NOMO-1 treated with dmso at 0.1 percent for 144 hours (cell line): Measurements from ENCODE around the gene PIGW.

ENCODE experiments used
- DNase-seq: peaks from one replicate; lab custom pipeline; 2025; ENCODE audit not compliant: unreplicated experiment; lab: John Stamatoyannopoulos, UW

PIGW gene

DNA sequence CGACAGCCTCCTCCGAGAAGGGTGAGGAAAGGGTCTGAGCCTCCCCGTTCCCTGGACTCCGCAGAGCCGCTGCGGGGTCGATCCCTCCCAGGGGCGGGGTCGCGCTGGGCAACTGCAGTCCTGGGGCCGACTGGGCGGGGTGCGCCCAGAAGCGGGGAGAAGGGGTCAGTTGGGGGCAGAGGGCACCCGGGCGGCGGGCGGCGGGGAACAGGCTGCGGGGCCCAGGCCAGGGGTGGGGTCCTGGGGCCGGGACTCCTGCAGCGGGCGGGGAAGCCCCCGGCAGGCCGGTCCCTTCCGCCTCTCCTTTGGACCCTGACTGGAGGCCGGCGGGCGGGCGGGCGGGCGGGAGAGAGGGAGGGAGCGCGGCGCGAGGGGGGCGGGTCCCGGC lies 10.3 kb downstream of the PIGW start:
- DNase-seq: no peak

DNA sequence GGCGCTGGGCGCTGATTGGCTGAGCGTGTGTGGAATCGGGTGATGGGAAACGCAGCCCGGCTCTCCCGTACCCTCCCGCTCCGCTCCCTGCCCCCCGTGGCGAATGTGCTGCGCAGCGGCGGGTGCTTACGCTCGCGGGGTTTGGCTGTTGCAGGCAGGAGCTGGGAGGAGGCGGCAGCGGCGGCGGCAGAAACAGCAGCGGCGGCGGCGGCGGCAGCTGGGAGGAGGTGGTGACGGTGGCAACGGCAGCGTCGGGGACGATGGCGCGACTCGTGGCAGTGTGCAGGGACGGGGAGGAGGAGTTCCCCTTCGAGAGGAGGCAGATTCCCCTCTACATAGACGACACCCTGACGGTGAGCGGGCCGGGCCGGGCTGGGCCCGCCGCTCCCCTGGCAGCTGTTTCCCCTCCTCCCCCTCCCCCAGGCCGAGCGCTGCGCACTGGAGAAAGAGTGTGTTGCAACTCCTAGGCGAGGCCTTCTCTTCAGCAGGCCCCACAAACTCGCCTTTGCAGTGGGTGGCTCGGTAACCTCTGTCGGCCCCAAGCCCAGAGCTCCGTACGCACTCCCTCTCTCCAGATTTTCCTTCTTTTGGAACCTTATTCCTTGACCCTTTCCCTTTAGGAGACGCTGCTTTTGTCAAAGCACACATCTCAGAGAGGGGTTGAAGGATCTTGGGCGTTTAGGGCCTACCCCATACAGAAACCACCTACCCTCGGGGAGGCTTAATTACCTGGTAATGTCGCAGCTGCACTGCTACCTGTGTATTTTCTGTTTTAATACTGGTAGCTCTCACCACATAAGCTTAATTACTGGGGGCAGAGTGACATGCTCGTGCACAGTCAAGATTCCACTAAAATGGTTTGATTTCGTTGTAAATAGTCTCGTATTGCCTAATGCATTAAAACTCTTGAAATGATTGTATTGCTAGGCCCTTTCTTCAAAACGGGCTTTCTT lies 11.0 kb downstream of the PIGW start:
- peak; percentile 93 for DNase-seq

DNA sequence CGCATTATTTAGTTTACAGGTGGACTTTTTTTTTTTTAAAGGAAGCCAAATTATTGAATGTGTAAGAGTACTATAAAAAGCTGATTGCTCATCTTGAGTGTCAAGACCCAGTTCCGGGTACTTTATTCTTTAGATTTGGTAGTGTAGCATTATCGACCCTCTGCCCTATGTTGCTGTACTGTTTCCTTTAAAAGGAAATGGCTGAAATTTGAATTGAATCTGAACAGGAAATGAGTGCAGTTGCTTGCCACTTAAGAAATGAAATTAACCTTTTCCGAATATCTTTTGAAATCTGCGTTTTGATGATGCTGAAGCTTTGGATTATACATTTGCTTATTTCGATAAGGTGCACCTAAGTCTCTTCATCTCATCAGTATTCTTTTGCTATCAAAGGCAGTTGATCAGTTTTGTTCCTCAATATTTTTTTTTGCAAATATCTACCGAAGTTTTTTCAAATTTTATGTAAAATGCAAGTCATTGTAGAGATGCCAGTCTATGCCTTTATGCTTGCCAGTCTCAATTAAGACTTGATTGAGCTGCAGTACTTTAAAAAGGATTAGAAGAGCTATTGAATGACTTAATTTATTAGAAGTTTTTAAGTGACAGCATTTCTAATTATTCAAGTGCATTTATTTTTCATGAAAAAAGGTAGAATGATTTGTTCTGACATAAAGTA lies 11.8 kb downstream of the PIGW start:
- DNase-seq: no peak

DNA sequence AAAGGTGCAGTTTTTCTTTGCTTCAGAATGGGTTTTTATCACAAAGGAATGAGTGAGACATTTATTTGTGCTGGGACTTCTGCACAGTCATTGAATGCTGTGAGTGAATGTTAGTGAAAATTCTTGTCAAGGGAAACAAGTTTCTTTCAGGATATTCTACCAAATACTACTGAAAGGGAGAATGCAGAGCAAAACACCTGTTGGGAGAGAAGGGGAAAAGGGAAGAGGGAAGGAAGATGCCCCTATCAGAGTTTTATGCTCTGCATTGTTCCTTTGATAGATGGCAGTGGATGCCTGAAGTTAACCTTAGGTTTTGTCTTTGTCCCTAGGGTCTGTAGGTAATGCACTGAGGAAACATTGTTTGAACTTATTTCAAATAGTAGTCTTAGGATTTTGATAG lies 13.0 kb downstream of the PIGW start:
- no peak for DNase-seq

DNA sequence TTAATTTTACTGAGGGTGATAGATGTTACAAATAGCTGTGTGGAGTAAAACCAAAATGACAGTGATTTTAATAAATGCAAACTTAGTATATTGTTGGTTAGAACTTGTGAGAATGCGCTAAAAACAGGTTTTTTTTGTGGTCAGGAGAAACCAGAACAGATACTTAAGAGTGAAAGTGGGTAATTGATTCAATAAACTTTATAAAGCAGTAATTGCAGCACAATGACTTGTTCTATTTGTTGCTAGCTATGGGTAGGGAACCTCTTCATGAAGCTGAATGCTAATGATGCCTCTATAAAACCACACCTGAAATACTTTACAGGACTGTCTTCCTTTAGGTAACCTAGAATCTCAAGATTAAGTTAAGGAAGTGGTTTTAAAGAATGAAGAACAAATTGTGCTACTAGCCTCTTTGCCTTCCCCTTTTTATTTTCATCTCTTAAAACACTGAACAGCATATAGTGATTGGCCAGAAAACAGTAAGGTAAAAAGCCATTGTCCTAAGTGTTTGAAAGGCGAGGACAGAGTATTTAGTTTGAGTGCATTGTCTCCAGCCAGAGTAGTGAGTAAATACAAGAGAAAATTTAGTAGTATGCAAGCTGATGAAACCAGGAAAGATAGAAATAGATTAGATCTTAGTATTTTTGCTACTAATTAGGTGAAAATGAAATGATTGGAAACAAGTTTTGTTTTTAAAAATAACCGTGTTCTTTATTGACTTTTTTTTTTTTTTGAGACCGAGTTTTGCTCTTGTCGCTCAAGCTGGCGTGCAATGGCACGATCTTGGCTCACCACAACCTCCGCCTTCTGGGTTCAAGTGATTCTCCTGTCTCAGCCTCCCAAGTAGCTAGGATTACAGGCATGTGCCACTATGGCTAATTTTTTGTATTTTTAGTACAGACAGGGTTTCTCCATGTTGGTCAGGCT lies 16.0 kb downstream of the PIGW start:
- peak; percentile 6 for DNase-seq

DNA sequence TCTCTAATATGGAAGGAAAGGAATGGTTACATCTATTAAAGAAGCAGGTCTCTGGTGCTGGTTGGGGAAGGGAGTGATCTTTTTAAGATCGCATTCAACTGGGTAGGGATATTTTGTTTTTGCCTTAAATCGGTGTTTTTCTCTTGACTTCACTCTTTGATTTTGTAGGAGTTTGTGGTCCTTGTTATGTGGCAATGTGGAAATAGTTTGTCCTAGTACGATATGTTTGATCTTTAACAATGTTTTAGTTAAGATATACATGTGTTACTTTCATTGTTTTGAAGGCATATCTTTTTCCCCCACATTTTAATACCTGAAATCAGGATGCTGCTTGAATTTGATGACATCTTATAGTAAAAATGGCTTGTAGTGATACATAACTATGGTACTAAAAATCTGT lies 18.7 kb downstream of the PIGW start:
- no peak for DNase-seq

DNA sequence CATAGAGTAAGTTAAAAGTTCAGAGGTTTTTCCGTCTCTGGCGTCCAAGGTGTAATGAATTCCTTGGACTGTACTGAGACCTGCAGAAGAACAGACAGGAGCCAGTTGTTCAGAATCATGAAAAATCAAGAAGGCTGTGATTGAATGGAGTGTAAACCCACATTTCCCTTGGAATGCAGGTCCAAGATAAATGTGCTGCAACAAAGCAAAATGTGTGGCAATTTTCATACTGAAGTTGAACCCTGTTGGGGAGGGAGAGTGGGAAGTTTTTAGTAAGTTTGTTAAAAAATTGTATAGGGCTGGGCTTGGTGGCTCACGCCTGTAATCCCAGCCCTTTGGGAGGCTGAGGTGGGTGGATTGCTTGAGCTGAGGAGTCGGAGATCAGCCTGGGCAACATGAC lies 31.3 kb downstream of the PIGW start:
- no peak for DNase-seq

DNA sequence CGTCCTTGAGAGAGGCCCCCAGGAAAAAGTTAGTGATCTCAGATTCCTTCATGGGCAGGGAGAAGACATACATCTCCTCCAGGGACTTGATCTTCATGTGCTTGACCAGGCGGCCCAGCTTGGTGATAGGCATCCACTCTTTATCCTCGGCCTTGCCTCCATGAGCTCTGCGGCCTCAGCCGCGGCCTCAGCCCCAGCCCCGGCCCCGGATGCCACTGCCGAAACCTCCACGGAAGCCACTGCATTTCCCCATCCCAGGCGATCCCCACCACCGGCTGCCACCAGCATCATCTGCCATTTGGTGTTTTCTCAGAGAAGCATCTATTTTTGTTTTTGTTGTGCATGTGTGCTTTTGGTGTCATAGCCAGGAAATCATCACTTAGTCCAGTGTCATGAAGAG lies 40.2 kb downstream of the PIGW start:
- DNase-seq: no peak

DNA sequence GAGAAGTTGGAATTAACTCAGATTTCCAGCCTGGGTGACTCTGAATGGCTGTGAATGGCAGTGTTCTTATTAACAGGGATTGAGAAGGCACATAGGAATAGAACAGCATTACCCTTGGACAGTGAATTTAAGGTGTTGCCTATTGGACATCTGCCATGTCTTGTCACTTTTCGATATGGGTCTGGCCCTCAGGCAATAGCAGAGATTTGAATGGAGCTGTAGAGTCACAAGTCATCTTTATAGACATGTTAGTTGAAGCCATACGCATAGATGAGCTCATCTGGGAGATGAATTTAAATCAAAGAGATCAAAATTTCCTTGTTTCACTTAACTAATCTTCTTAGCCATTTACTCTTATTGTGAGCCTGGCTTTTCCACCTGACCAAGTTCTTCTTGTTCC lies 42.0 kb downstream of the PIGW start:
- no peak for DNase-seq

DNA sequence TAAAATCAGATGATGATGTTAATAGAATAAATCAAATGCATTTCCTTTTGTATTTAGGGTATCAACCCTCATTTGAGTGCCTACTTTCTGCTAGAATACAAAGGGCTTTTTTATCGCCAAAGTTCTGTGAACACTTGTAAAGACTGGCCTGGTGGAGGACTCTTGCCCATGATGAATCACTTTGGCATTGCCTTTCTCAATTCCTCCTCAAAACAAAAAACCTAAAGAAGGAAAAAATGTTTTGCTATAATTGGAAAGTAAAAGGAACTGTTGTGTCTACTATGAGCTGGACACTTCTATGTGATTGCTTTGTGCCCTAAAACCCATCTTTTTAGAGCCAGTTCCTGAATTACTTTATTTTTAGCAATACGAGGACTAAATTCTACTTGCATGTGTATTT lies 43.9 kb downstream of the PIGW start:
- no peak for DNase-seq

DNA sequence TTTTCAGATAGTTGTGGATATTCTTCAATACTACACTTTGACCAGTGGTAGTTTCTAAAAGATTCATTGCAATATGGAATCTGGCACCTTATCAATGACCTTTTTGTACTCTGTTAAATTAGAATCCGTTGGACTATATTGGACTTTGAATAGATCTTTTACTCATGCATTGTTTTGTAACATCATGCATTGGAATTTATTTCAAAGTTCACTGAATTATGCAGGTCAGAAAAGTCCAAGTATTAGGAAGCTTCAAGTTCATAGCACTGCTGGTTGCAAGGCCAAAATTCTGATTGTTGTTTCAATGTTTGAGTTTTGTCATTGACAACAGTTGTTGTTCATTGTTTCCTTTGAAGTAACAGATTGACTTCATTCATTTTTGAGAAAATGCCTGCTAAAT lies 49.0 kb downstream of the PIGW start:
- DNase-seq: no peak

DNA sequence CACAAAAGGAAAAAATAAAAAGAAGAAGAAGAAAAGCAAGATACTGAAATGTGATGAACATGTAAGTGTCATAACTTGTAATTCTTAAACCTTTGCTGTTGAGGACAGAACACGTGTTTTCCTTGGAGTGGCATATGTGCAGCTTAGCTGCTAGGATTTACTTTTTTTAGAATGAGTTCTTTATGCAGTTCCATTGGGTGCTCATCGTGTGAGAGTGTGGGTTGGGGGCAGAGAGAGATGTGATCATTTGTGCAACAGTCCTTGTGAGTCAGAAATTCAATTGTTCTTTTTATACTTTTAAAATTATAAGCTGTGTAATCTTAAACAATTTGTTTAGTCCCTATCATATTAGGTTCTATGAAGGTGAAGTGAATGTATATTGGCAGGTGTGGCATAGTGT lies 51.4 kb downstream of the PIGW start:
- DNase-seq: no peak
